Ovary (tissue), 9 donors: ENCODE measurements around the gene CILP2. TPM values are rescaled to one million over a fixed set of nuclear protein-coding genes. Genes with fewer than 3 reads are reported as not detected.
A peak's percentile ranks its signal among the peaks of the same experiment; 100 is the strongest.

Source experiments
- DNase-seq, 5 donors: peaks; one replicate each; pipeline ENCODE4 v3.0.0-alpha.2; 2019 to 2020
- H3K27ac ChIP-seq, 2 donors: fragments of 200-600 bp; one replicate each; pipeline versions ENCODE4 v1.5.1 to v1.8.0; 2019 to 2022
- H3K27me3 ChIP-seq: fragments of 200-600 bp; one replicate; pipeline ENCODE4 v1.8.0; 2022
- H3K36me3 ChIP-seq: fragments of 200-600 bp; sonication (generic); one replicate; pipeline ENCODE4 v1.5.1; 2019
- H3K4me1 ChIP-seq: one replicate; pipeline ENCODE4 v1.8.1; 2013; ENCODE audit warnings: mild to moderate bottlenecking, moderate library complexity; ENCODE audit not compliant: insufficient read depth
- H3K4me3 ChIP-seq: fragments of 200-600 bp; sonication (generic); one replicate; pipeline ENCODE4 v1.5.1; 2017
- H3K9me3 ChIP-seq, 2 donors: fragments of 200-600 bp in 1 of 2; sonication (generic) in 1 of 2; one replicate each; pipeline versions ENCODE4 v1.5.1 to v1.8.1; 2013 to 2019; ENCODE audit warnings: mild to moderate bottlenecking in 1 of 2, moderate library complexity in 1 of 2
- EP300 ChIP-seq: sonication (generic); formaldehyde crosslinking; IDR thresholded peaks from one replicate; pipeline ENCODE4 v1.6.1; 2017; ENCODE audit warnings: antibody characterized with exemption
- POLR2A ChIP-seq: fragments of 450-650 bp; IDR thresholded peaks from one replicate; pipeline ENCODE4 v1.6.1; 2017; ENCODE audit warnings: antibody characterized with exemption, mild to moderate bottlenecking, moderate library complexity
- WGBS, 3 donors: extraction: QIAGEN DNeasy Blood & Tissue Kit in 1 of 3; methylation state at CpG; one replicate each; pipeline versions ENCODE4 v1.1.5 to v1.1.7; 2013 to 2017; 5-methylcytosine and 5-hydroxymethylcytosine counted together
- intact Hi-C, 4 donors: fragments of 100-400 bp; cut with DNase I; formaldehyde crosslinking; loops; one replicate each; pipeline versions ENCODE4 v1.11.0 to v1.15.1; 2022 to 2023
- polyA plus RNA-seq, 2 donors: library from polyadenylated mRNA; stranded (reverse); fragments of 200-250 nt in 1 of 2; fragments of 350-450 nt in 1 of 2; fragmentation: Illumina TruSeq in 1 of 2; extraction: RNeasy Lipid Tissue Mini Kit (QIAGEN cat#74804) in 1 of 2; gene quantifications; one replicate each; pipeline ENCODE4 v1.2.3, GENCODE V29; 2013 to 2014
- total RNA-seq, 7 donors: library from RNA; depleted of rRNA in 2 of 7; stranded (reverse); fragments of >200 nt in 2 of 7; fragmentation: NEBNext Ultra II Directional in 3 of 7; extraction: Animal tissue kit (Norgen Biotek cat#: 25700) in 3 of 7; gene quantifications; one replicate each; pipeline versions ENCODE4 v1.1.0 to v1.2.4, GENCODE V29; 2016 to 2023
- TF ChIP-seq, protein P1 (sequence below), 3 donors: fragments of 450-650 bp in 2 of 3; fragments of 200-600 bp in 1 of 3; IDR thresholded peaks; one replicate each; pipeline versions ENCODE4 v1.5.1 to v1.8.0; 2016 to 2022; ENCODE audit warnings: antibody characterized with exemption in 3 of 3, mild to moderate bottlenecking in 1 of 3
- donor health status: DM: no; HTN: no; CAD: no; lungs with moderate emphysema.
- donor health status: DM: no; HTN: no; CAD: no.
- donor health status: Bipolar disorder and iron deficiency.
- donor health status: DM: yes; HTN: yes; CAD: no.
- donor health status: DM: no; HTN: no; CAD: no.
- donor health status: DM: yes; HTN: yes; CAD: no.

The CILP2 gene
- total and polyA plus RNA-seq, 9 donors = 0.28 to 9.7 (median 1.0) TPM

DNA sequence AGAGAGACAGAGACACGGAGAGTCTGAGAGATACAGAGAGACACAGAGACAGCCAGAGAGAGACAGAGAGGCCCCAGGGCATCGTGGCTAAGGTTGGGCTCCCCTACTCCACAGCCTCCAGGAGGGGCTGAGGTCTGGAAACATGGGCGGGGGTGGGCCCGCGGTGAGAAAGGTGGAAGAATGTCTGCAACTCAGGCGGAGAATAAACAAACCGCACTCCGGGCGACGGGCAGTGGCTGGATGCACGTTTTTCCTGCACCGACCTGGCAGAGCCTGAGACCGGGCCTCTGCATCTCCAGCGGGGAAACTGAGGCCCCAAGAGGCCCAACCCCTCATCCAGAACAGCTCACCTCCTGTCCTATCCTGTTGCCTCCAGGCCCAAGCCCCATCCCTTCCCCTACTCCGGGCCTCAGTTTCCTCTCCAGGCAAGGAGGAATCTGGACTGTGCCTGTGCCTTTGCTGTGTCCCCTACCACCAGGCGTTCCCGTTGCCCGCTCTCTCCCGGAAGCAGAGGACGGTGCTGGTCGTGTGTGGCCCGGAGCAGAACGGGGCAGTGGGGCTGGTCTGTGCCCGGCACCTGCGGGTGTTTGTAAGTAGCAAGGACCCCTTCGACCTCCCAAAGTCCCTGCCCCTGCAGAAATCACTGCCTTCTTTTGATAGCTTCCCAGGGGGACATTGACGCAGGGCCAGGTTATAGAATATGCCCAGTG lies 3.4 kb upstream of the CILP2 start:
- Histone ChIP-seq H3K9me3 (no peaks in the 10 kb centered on the region), H3K36me3 (no peaks in the 10 kb centered on the region), H3K27me3 (no peaks in the 10 kb centered on the region), H3K4me1 (peaks cover 7% of the 10 kb centered on the region), H3K27ac (no peak overlapping the region), H3K4me3 (no peak overlapping the region)
- TF ChIP-seq, protein P1, sequence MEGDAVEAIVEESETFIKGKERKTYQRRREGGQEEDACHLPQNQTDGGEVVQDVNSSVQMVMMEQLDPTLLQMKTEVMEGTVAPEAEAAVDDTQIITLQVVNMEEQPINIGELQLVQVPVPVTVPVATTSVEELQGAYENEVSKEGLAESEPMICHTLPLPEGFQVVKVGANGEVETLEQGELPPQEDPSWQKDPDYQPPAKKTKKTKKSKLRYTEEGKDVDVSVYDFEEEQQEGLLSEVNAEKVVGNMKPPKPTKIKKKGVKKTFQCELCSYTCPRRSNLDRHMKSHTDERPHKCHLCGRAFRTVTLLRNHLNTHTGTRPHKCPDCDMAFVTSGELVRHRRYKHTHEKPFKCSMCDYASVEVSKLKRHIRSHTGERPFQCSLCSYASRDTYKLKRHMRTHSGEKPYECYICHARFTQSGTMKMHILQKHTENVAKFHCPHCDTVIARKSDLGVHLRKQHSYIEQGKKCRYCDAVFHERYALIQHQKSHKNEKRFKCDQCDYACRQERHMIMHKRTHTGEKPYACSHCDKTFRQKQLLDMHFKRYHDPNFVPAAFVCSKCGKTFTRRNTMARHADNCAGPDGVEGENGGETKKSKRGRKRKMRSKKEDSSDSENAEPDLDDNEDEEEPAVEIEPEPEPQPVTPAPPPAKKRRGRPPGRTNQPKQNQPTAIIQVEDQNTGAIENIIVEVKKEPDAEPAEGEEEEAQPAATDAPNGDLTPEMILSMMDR (IDR thresholded peaks at IDR 0.05) = no peak
- TF ChIP-seq POLR2A = no peak
- no peak for TF ChIP-seq EP300
- intact Hi-C loops = loop anchor here in 2 of 4 donors (5.0 kb wide), 2 partner anchors 108 to 423 kb away; partner anchors contain the start of gene GMIP (in 1 of the 2)
- WGBS, 3 donors = 70 to 76% (median 72%) methylated on average over 27 of the region's 27 CpGs
- peak in 1 of 5 donors; percentile 24 for DNase-seq

DNA sequence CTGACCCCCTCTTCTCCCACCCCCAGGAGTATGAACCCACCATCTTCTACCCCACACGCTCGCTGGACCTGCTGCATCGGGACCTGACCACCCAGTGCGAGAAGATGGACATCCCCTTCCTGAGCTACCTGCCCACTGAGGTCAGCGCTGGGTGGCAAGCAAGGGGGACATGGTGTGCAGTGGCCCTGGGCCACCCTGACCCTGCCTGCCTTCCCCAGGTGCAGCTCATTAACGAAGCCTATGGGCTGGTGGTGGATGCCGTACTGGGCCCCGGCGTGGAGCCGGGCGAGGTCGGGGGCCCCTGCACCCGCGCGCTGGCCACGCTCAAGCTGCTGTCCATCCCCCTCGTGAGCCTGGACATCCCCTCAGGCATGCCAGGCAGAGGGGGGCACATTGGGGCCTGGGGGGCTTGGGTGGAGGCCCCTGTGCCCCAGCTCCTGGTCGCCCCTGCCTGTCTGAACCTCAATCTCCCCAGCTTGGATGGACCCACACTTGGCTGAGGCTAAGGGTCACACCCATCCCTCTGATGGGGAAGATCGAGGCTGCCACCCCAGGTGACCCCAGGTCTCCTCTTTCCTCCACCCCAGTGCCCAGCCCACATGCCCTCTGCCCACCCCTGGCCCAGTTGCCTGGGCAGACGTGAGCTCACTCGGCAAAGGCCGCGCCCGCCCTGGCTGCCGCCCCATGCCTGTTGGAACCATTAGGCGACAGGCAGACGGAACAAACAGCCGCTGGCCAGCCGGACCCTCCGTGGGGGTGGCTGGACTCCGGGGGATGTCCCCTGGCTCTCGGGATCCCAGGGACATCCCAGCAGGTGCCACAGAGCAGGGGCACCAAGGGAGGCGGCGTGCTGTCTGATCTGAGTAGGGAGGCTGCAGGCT lies 2.5 kb upstream of the CILP2 start:
- TF ChIP-seq, protein P1 (IDR thresholded peaks at IDR 0.05) = no peak
- TF ChIP-seq EP300 (no peak), POLR2A (no peak)
- H3K4me3 ChIP-seq = no peak overlapping the region
- no peaks in the 10 kb centered on the region for H3K27me3 ChIP-seq
- H3K36me3 ChIP-seq = no peaks in the 10 kb centered on the region
- peaks cover 11% of the 10 kb centered on the region for H3K4me1 ChIP-seq
- no peak overlapping the region for H3K27ac ChIP-seq
- intact Hi-C loops = no loop called here
- WGBS, 3 donors = 82 to 86% (median 83%) methylated on average over 32 to 34 of the region's 34 CpGs
- H3K9me3 ChIP-seq = no peaks in the 10 kb centered on the region
- DNase-seq = peak in 1 of 5 donors; percentile 27

DNA sequence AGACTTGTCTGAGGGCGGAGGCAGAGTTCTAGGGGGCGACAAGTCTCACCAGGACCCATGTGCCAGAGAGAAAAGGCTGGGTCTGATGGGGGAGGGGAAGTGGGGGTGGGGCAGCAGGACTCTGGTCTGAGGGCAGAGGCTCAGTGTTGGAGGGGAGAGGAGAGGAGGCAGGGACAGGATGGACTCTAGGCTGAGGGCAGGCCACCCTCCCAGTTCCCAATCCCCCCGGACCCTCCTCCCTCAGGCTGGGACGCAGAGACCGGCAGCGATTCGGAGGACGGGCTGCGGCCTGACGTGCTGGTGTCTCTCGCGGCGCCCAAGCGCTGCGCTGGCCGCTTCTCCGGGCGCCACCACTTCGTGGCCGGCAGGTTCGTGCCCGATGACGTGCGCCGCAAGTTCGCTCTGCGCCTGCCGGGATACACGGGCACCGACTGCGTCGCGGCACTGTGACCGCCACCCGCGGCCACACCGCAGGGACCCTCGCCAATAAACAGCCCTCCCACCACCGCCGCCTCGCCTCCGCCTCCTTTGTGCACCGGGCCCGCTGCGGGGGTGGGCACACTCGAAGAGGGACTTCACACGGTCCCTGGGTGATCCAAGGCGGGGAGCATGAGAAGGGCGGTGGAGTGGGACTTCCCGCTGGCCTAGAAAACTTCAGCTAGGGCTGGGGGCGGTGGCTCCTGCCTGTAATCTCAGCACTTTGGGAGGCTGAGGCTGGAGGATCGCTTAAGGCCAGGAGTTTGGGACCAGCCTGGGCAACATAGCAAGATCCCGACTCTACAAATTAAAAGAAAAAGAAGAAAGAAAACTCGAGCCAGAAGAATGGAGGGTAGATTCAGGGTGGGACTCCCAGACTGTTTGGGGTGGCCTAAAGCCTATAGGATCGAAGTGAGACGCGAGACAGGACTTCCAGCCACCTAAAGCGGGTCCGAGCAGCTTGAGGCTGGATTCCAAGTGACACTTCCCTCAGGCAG lies 703 bp upstream of the CILP2 start:
- H3K27me3 ChIP-seq = no peaks in the 10 kb centered on the region
- no peak overlapping the region for H3K4me3 ChIP-seq
- DNase-seq = peak in 1 of 5 donors; percentile 26
- H3K27ac ChIP-seq = no peak overlapping the region
- WGBS, 3 donors = 18 to 41% (median 41%) methylated on average over 50 to 59 of the region's 59 CpGs
- intact Hi-C loops = no loop called here
- H3K9me3 ChIP-seq = no peaks in the 10 kb centered on the region
- no peaks in the 10 kb centered on the region for H3K36me3 ChIP-seq
- peaks cover 14% of the 10 kb centered on the region for H3K4me1 ChIP-seq
- TF ChIP-seq, protein P1 (IDR thresholded peaks at IDR 0.05) = no peak
- TF ChIP-seq EP300 = no peak
- TF ChIP-seq POLR2A = no peak

DNA sequence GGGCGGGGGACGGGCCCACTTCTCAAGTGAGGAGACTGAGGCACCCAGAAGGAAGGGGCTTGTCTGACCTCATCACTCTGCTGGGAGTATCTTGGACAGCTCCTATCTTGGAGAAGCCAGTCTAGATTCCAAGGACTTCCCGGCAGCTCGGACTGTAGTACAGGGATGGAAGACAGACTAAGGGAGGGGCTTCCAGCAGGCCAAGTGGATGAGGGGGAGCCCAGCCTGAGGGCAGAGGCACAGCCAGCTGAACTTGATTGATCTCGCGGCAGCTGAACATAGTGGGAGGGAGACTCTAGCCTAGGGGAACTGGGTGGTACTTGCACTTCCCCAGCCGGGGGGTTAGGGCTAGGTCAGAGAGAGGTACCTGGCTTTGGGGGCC lies 711 bp downstream of the CILP2 start:
- Histone ChIP-seq H3K36me3 (no peaks in the 10 kb centered on the region), H3K27ac (no peak overlapping the region), H3K4me1 (peaks cover 14% of the 10 kb centered on the region), H3K9me3 (no peaks in the 10 kb centered on the region), H3K27me3 (no peaks in the 10 kb centered on the region), H3K4me3 (no peak overlapping the region)
- TF ChIP-seq POLR2A = no peak
- WGBS, 3 donors = 9 to 12% (median 9%) methylated on average over 7 of the region's 7 CpGs
- no peak for DNase-seq
- intact Hi-C loops = no loop called here
